SJSA1 (cell line): Measurements from ENCODE around the gene USP35. TPM values are rescaled to one million over a fixed set of nuclear protein-coding genes. Genes with fewer than 3 reads are reported as not detected.

Source experiments
- DNase-seq, 2 experiments: peaks; one replicate each; pipeline ENCODE4 v3.0.0-alpha.2; 2015 to 2020; ENCODE audit warnings: low spot score in 2 of 2, low read depth in 1 of 2
- H3K27ac ChIP-seq: fragments of 250-450 bp; sonication (Bioruptor Pico); 2 replicates; pipeline ENCODE4 v1.5.1; 2020; ENCODE audit warnings: mild to moderate bottlenecking, moderate library complexity
- H3K27me3 ChIP-seq: fragments of 250-450 bp; sonication (Bioruptor Pico); replicated peaks from 2 replicates; pipeline ENCODE4 v1.5.1; 2020; ENCODE audit warnings: mild to moderate bottlenecking, moderate library complexity
- H3K36me3 ChIP-seq: fragments of 250-450 bp; sonication (Bioruptor Pico); 2 replicates; pipeline ENCODE4 v1.5.1; 2020; ENCODE audit warnings: mild to moderate bottlenecking
- H3K4me1 ChIP-seq: fragments of 250-450 bp; sonication (Bioruptor Pico); replicated peaks from 2 replicates; pipeline ENCODE4 v1.6.1; 2021; ENCODE audit warnings: mild to moderate bottlenecking
- H3K4me3 ChIP-seq: fragments of 250-450 bp; sonication (Bioruptor Pico); 2 replicates; pipeline ENCODE4 v1.5.1; 2020; ENCODE audit warnings: mild to moderate bottlenecking
- H3K9me3 ChIP-seq: fragments of 250-450 bp; sonication (Bioruptor Pico); replicated peaks from 2 replicates; pipeline ENCODE4 v1.5.1; 2020; ENCODE audit warnings: mild to moderate bottlenecking
- total RNA-seq: library from RNA; depleted of rRNA; stranded (reverse); fragments of >200 nt; shearing (Covaris generic); gene quantifications from 2 replicates; pipeline ENCODE4 v1.2.3, GENCODE V29; 2014

The USP35 gene
- total RNA-seq, 1 experiment from 2014 or later, result 3.4 TPM

- no peak for DNase-seq
- Histone ChIP-seq H3K4me1 (no peaks in the 10 kb centered on the region), H3K27ac (no peak overlapping the region), H3K4me3 (no peak overlapping the region), H3K36me3 (no peaks in the 10 kb centered on the region), H3K27me3 (no peaks in the 10 kb centered on the region), H3K9me3 (no peaks in the 10 kb centered on the region)
Measured at GRCh38 chr11:78208257-78209165, 19.8 kb downstream of the USP35 start.

- H3K36me3 ChIP-seq, result no peaks in the 10 kb centered on the region
- no peaks in the 10 kb centered on the region for H3K4me1 ChIP-seq
- no peak for DNase-seq
Measured at GRCh38 chr11:78209478-78209877, 20.8 kb downstream of the USP35 start.

GRCh38 chr11:78210000-78210608 lies 21.4 kb downstream of the USP35 start:
- H3K9me3 ChIP-seq, result no peaks in the 10 kb centered on the region
- no peaks in the 10 kb centered on the region for H3K27me3 ChIP-seq
- H3K36me3 ChIP-seq, result no peaks in the 10 kb centered on the region
- H3K4me1 ChIP-seq, result no peaks in the 10 kb centered on the region
- H3K27ac ChIP-seq, result no peak overlapping the region
- no peak overlapping the region for H3K4me3 ChIP-seq
- no peak for DNase-seq

More at GRCh38 chr11:78209478-78209877, 20.8 kb downstream of the USP35 start:
- H3K9me3 ChIP-seq, result no peaks in the 10 kb centered on the region
- H3K27me3 ChIP-seq, result no peaks in the 10 kb centered on the region
- H3K27ac ChIP-seq, result no peak overlapping the region
- H3K4me3 ChIP-seq, result no peak overlapping the region

GRCh38 chr11:78211565-78211964 lies 22.8 kb downstream of the USP35 start:
- no peaks in the 10 kb centered on the region for H3K9me3 ChIP-seq
- no peaks in the 10 kb centered on the region for H3K27me3 ChIP-seq
- H3K36me3 ChIP-seq, result no peaks in the 10 kb centered on the region
- no peak for DNase-seq
- H3K27ac ChIP-seq, result no peak overlapping the region
- H3K4me1 ChIP-seq, result no peaks in the 10 kb centered on the region
- no peak overlapping the region for H3K4me3 ChIP-seq

- Histone ChIP-seq H3K27ac (no peak overlapping the region), H3K4me3 (no peak overlapping the region), H3K9me3 (no peaks in the 10 kb centered on the region), H3K4me1 (no peaks in the 10 kb centered on the region), H3K27me3 (no peaks in the 10 kb centered on the region), H3K36me3 (no peaks in the 10 kb centered on the region)
- DNase-seq, result no peak
Measured at GRCh38 chr11:78212586-78213371, 24.1 kb downstream of the USP35 start.

- H3K4me3 ChIP-seq, result no peak overlapping the region
- no peak overlapping the region for H3K27ac ChIP-seq
- no peaks in the 10 kb centered on the region for H3K9me3 ChIP-seq
- no peaks in the 10 kb centered on the region for H3K27me3 ChIP-seq
- no peaks in the 10 kb centered on the region for H3K4me1 ChIP-seq
- DNase-seq, result no peak
- no peaks in the 10 kb centered on the region for H3K36me3 ChIP-seq
Measured at GRCh38 chr11:78213526-78214330, 25.0 kb downstream of the USP35 start.

GRCh38 chr11:78214331-78215194 lies 25.8 kb downstream of the USP35 start:
- Histone ChIP-seq H3K4me3 (no peak overlapping the region), H3K9me3 (no peaks in the 10 kb centered on the region)

GRCh38 chr11:78216021-78216420 lies 27.3 kb downstream of the USP35 start:
- Histone ChIP-seq H3K36me3 (no peaks in the 10 kb centered on the region), H3K4me3 (no peak overlapping the region), H3K9me3 (no peaks in the 10 kb centered on the region), H3K27me3 (no peaks in the 10 kb centered on the region), H3K4me1 (no peaks in the 10 kb centered on the region), H3K27ac (no peak overlapping the region)
- no peak for DNase-seq

More at GRCh38 chr11:78214331-78215194, 25.8 kb downstream of the USP35 start:
- Histone ChIP-seq H3K36me3 (no peaks in the 10 kb centered on the region), H3K27ac (no peak overlapping the region), H3K27me3 (no peaks in the 10 kb centered on the region), H3K4me1 (no peaks in the 10 kb centered on the region)
- DNase-seq, result no peak

GRCh38 chr11:78216571-78217287 lies 28.0 kb downstream of the USP35 start:
- Histone ChIP-seq H3K27ac (no peak overlapping the region), H3K36me3 (no peaks in the 10 kb centered on the region), H3K4me3 (no peak overlapping the region), H3K27me3 (no peaks in the 10 kb centered on the region), H3K4me1 (no peaks in the 10 kb centered on the region), H3K9me3 (no peaks in the 10 kb centered on the region)
- no peak for DNase-seq

GRCh38 chr11:78217650-78218541 lies 29.2 kb downstream of the USP35 start:
- no peaks in the 10 kb centered on the region for H3K27me3 ChIP-seq
- no peak for DNase-seq
- no peak overlapping the region for H3K27ac ChIP-seq
- H3K36me3 ChIP-seq, result no peaks in the 10 kb centered on the region
- H3K4me3 ChIP-seq, result no peak overlapping the region
- H3K4me1 ChIP-seq, result no peaks in the 10 kb centered on the region
- H3K9me3 ChIP-seq, result no peaks in the 10 kb centered on the region

- no peak for DNase-seq
- no peaks in the 10 kb centered on the region for H3K36me3 ChIP-seq
- H3K27ac ChIP-seq, result no peak overlapping the region
- no peaks in the 10 kb centered on the region for H3K9me3 ChIP-seq
- no peak overlapping the region for H3K4me3 ChIP-seq
- no peaks in the 10 kb centered on the region for H3K4me1 ChIP-seq
- H3K27me3 ChIP-seq, result no peaks in the 10 kb centered on the region
Measured at GRCh38 chr11:78218707-78219492, 30.2 kb downstream of the USP35 start.
